NCI-H146 treated with DMSO at 0.1 percent for 48 hours (cell line): Measurements from ENCODE around the gene ACOD1.
A peak's percentile ranks its signal among the peaks of the same experiment; 100 is the strongest.

Experiments used
- DNase-seq: peaks from one replicate; lab custom pipeline; 2025; ENCODE audit not compliant: unreplicated experiment; lab: John Stamatoyannopoulos, UW

Gene ACOD1

GRCh38 chr13:76991432-76991795, 43.1 kb downstream of the ACOD1 start:
- no peak for DNase-seq

GRCh38 chr13:76991796-76992547, 43.7 kb downstream of the ACOD1 start, which contains the start of gene CLN5:
Gene CLN5, plus strand, starts transcription at chr13:76992081. Its CDS starts 18 bp downstream, at chr13:76992099.
- peak; percentile 86 for DNase-seq

DNA sequence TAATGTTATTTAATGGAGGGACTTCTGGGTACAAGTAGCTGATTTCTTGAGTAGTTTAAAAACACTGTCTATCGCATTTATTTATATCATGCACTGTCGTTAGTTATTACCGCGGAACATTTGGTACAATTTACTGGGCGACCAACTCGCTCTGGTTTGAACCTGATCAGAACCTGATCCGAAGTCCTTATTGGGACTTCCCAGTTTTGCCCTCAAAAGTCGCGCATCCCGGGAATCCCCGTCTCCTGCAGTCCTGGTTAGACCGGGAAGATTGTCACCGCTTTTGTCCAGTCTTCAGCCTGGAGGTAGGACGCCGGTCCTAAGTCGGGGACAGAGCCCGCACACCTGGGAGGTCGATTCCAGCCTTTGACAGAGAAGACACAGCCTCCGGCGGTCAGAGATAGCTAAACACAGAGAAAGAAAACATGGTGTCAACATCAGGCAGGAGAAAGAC, 44.3 kb downstream of the ACOD1 start:
- DNase-seq = no peak

GRCh38 chr13:76993021-76993420, 44.7 kb downstream of the ACOD1 start:
- no peak for DNase-seq

GRCh38 chr13:76993473-76993872, 45.2 kb downstream of the ACOD1 start:
- no peak for DNase-seq

- DNase-seq = no peak
Observed at GRCh38 chr13:76994281-76994680, 46.0 kb downstream of the ACOD1 start.

- DNase-seq = no peak
Observed at GRCh38 chr13:77000475-77000874, 52.2 kb downstream of the ACOD1 start.

GRCh38 chr13:77001540-77001939, 53.2 kb downstream of the ACOD1 start:
- DNase-seq = no peak

DNA sequence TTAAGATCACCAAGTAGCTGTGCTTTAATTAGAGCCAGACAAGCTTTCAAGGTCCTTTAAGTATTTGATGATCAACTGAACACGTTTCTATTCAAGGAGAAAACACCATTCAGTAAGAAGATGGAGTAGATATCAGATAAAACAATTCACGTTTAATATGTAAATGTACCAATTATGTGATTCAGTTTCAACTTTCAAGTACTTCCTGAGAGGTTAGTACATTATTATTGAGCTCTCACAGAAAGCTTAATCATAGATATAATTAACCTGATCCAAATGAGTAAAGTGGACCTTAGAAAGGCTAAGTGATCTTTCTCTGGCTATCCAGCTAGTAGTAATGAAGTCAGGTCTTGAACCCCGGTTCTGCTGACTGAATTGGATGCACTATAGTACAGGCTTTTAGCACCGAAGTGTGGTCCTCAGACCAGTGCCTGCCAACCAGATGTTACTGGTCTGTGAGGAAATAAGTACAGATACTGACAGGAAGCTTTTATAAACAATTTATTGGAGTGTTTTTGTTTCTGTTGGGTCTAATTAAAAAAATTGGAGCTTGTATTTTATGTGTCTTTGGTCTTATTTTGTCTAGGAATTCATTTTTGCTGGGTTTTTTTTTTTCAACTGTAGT, 53.8 kb downstream of the ACOD1 start:
- no peak for DNase-seq

GRCh38 chr13:77002590-77003190, 54.4 kb downstream of the ACOD1 start:
- DNase-seq = peak; percentile 17
